GM23338 (cell line): ENCODE results near the gene CHMP6. TPM values are rescaled to one million over a fixed set of nuclear protein-coding genes. Genes with fewer than 3 reads are reported as not detected.

Experiments
- ATAC-seq: fragments of 200-7000 bp; cut with Tn5 transposase; 3 replicates; pipeline ENCODE4 v1.9.1; 2020
- DNase-seq: peaks from one replicate; pipeline ENCODE4 v3.0.0-alpha.2; 2015; ENCODE audit warnings: low spot score
- H2AFZ ChIP-seq: fragments of 200-600 bp; sonication (generic); 2 replicates; pipeline ENCODE4 v1.8.0; 2016; ENCODE audit warnings: antibody characterized with exemption, mild to moderate bottlenecking, moderate library complexity
- H3F3A ChIP-seq: fragments of 200-600 bp; sonication (generic); replicated peaks from 2 replicates; pipeline ENCODE4 v1.8.0; 2017; ENCODE audit warnings: antibody characterized with exemption, mixed run types, low read depth
- H3K27ac ChIP-seq: fragments of 200-600 bp; sonication (generic); 2 replicates; pipeline ENCODE4 v1.6.1; 2016; ENCODE audit warnings: low read depth
- H3K27me3 ChIP-seq: fragments of 200-600 bp; sonication (generic); 2 replicates; pipeline ENCODE4 v1.8.0; 2016; ENCODE audit warnings: mild to moderate bottlenecking, mixed run types, moderate library complexity; ENCODE audit not compliant: insufficient read depth
- H3K36me3 ChIP-seq: fragments of 200-600 bp; sonication (generic); 2 replicates; pipeline ENCODE4 v1.8.0; 2016; ENCODE audit warnings: mild to moderate bottlenecking; ENCODE audit not compliant: insufficient read depth
- H3K4me1 ChIP-seq: fragments of 200-600 bp; sonication (generic); 2 replicates; pipeline ENCODE4 v1.8.0; 2016; ENCODE audit warnings: mild to moderate bottlenecking, moderate library complexity; ENCODE audit not compliant: insufficient read depth
- H3K4me2 ChIP-seq: fragments of 200-600 bp; sonication (generic); 2 replicates; pipeline ENCODE4 v1.7.1; 2017; ENCODE audit warnings: mixed run types
- H3K4me3 ChIP-seq: fragments of 200-600 bp; sonication (generic); 2 replicates; pipeline ENCODE4 v1.6.1; 2016; ENCODE audit warnings: mixed run types
- H3K79me2 ChIP-seq: fragments of 200-600 bp; sonication (generic); replicated peaks from 2 replicates; pipeline ENCODE4 v1.8.0; 2017; ENCODE audit warnings: mild to moderate bottlenecking; ENCODE audit not compliant: insufficient read depth
- H3K9me2 ChIP-seq: fragments of 200-600 bp; sonication (generic); 2 replicates; pipeline ENCODE4 v1.8.0; 2017; ENCODE audit not compliant: insufficient read depth
- H4K20me1 ChIP-seq: fragments of 200-600 bp; sonication (generic); replicated peaks from 2 replicates; pipeline ENCODE4 v1.8.0; 2017; ENCODE audit warnings: mild to moderate bottlenecking; ENCODE audit not compliant: insufficient read depth
- H3K27ac Mint-ChIP-seq: 2 replicates; pipeline ENCODE4 v1.8.0; 2020; ENCODE audit warnings: inconsistent platforms, mild to moderate bottlenecking, moderate library complexity, mixed read lengths
- H3K27me3 Mint-ChIP-seq: 3 replicates; pipeline ENCODE4 v1.8.0; 2022; ENCODE audit warnings: low read depth, mild to moderate bottlenecking, moderate library complexity, mixed read lengths, inconsistent platforms; ENCODE audit not compliant: insufficient read depth, poor library complexity
- H3K36me3 Mint-ChIP-seq: 3 replicates; pipeline ENCODE4 v1.8.0; 2021; ENCODE audit warnings: low read depth, mild to moderate bottlenecking, inconsistent platforms, moderate library complexity, mixed read lengths
- H3K4me1 Mint-ChIP-seq: 3 replicates; pipeline ENCODE4 v1.8.0; 2020; ENCODE audit warnings: mild to moderate bottlenecking, inconsistent platforms, mixed read lengths
- H3K4me3 Mint-ChIP-seq: 3 replicates; pipeline ENCODE4 v1.8.0; 2021; ENCODE audit warnings: moderate library complexity, mild to moderate bottlenecking, inconsistent platforms, mixed read lengths
- H3K9me3 Mint-ChIP-seq: 3 replicates; pipeline ENCODE4 v1.8.0; 2020; ENCODE audit warnings: moderate library complexity, mild to moderate bottlenecking, inconsistent platforms, mixed read lengths
- CREB1 ChIP-seq: fragments of 250-450 bp; sonication (Bioruptor Pico); IDR thresholded peaks from 2 replicates; pipeline ENCODE4 v1.5.0; 2020; ENCODE audit warnings: low read depth, mild to moderate bottlenecking, moderate library complexity
- EZH2 ChIP-seq: fragments of 200-600 bp; sonication (generic); IDR thresholded peaks from one replicate; pipeline ENCODE4 v1.8.0; 2017; ENCODE audit warnings: antibody characterized with exemption, mild to moderate bottlenecking, low read depth; ENCODE audit not compliant: unreplicated experiment
- EZH2phosphoT487 ChIP-seq: fragments of 200-600 bp; sonication (generic); IDR thresholded peaks from one replicate; pipeline ENCODE4 v1.8.1; 2018; ENCODE audit warnings: antibody characterized with exemption; ENCODE audit not compliant: unreplicated experiment
- NANOG ChIP-seq: IDR thresholded peaks from 2 replicates; pipeline ENCODE4 v1.6.1; 2016; ENCODE audit warnings: antibody characterized with exemption, borderline replicate concordance
- REST ChIP-seq: IDR thresholded peaks from one replicate; pipeline ENCODE4 v1.6.1; 2018; ENCODE audit warnings: antibody characterized with exemption; ENCODE audit not compliant: unreplicated experiment
- STAT1 ChIP-seq: IDR thresholded peaks from one replicate; pipeline ENCODE4 v1.6.1; 2016; ENCODE audit warnings: antibody characterized with exemption; ENCODE audit not compliant: unreplicated experiment
- ZNF114 ChIP-seq: fragments of 250-450 bp; sonication (Bioruptor Pico); IDR thresholded peaks from 2 replicates; pipeline ENCODE4 v1.5.0; 2020; ENCODE audit warnings: mild to moderate bottlenecking, moderate library complexity
- polyA plus RNA-seq: library from polyadenylated mRNA; unstranded; fragments of >200 nt; fragmentation: Nextera tagmentation; extraction: Ambion mirVana; gene quantifications from 2 replicates; pipeline ENCODE4 v1.2.1, GENCODE V29; 2016
- total RNA-seq: library from RNA; depleted of rRNA; stranded (reverse); fragments of >200 nt; shearing (Covaris generic); gene quantifications from 2 replicates; pipeline ENCODE4 v1.2.3, GENCODE V29; 2014
- TF ChIP-seq, protein P1 (sequence below): fragments of 250-450 bp; sonication (Bioruptor Pico); IDR thresholded peaks from 2 replicates; pipeline ENCODE4 v1.5.0; 2020; ENCODE audit warnings: mild to moderate bottlenecking, moderate library complexity
- TF ChIP-seq, protein P2 (sequence below), 2 experiments: fragments of 200-600 bp in 1 of 2; sonication (generic) in 1 of 2; conservative IDR thresholded peaks; 2 replicates each; pipeline versions ENCODE4 v1.5.1 to v1.6.1; 2016 to 2017; ENCODE audit warnings: antibody characterized with exemption in 2 of 2, low read depth in 2 of 2, mild to moderate bottlenecking in 2 of 2, moderate library complexity in 1 of 2

The CHMP6 gene
- total and polyA plus RNA-seq, 2 experiments from 2014 or later = 12.3 to 14.0 TPM

DNA sequence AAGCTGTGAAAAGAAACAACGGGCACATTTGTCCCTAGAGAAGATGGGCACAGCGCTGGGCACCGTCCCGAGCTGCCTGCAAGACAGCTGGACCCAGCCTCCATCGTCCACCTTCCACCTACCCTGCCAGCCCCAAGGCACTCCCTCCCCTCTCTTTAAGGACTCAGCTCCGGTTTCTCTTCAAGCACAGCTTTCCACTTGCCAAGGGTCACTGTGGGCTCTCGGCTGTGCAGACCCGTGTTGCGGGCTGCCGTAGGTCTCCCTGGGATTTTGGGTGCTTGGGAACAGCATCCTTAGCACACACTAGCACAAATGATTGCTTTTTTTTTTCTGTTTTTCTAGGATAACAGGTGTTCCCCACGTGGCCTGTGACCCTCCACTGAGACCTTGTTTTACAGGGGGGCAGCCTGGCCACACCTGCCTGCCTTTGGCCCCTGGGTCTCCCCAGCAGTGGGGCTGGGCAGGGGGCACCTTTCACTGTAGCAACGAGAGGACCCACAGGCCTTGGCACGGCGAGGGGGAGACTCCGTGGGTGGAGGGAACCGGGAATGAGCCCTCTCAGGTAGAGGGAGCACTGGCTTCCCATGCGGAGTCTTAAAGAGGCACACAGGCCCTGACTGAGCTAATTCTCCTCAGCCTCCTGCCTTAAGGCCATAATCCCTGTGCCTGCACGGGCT lies 1.4 kb downstream of the CHMP6 start:
- Histone ChIP-seq H3K4me1 (peaks cover 4% of the 10 kb centered on the region; the same call in 1 of the 2 replicates), H3K4me3 (peak overlapping the region; percentile 75), H3K79me2 (no peaks in the 10 kb centered on the region; the same call in 1 of the 2 replicates), H3K4me2 (peak overlapping the region; percentile 87), H3K36me3 (no peaks in the 10 kb centered on the region), H2AFZ (no peak overlapping the region), H3K27me3 (peaks cover 4% of the 10 kb centered on the region; the same call in 1 of the 2 replicates), H3K27ac (no peak overlapping the region), H3F3A (0 out of 2 replicates have a peak, but pooled peaks cover 6% of the 10 kb centered on the region), H3K9me2 (no peaks in the 10 kb centered on the region), H4K20me1 (no peaks in the 10 kb centered on the region)
- DNase-seq = no peak
- 0 out of 3 replicates have a peak, but pooled peaks cover 3% of the 10 kb centered on the region for H3K36me3 Mint-ChIP-seq
- peak overlapping the region; percentile 72 for H3K4me3 Mint-ChIP-seq
- H3K4me1 Mint-ChIP-seq = peaks cover 9% of the 10 kb centered on the region; the same call in 2 of the 3 replicates
- TF ChIP-seq, protein P1, sequence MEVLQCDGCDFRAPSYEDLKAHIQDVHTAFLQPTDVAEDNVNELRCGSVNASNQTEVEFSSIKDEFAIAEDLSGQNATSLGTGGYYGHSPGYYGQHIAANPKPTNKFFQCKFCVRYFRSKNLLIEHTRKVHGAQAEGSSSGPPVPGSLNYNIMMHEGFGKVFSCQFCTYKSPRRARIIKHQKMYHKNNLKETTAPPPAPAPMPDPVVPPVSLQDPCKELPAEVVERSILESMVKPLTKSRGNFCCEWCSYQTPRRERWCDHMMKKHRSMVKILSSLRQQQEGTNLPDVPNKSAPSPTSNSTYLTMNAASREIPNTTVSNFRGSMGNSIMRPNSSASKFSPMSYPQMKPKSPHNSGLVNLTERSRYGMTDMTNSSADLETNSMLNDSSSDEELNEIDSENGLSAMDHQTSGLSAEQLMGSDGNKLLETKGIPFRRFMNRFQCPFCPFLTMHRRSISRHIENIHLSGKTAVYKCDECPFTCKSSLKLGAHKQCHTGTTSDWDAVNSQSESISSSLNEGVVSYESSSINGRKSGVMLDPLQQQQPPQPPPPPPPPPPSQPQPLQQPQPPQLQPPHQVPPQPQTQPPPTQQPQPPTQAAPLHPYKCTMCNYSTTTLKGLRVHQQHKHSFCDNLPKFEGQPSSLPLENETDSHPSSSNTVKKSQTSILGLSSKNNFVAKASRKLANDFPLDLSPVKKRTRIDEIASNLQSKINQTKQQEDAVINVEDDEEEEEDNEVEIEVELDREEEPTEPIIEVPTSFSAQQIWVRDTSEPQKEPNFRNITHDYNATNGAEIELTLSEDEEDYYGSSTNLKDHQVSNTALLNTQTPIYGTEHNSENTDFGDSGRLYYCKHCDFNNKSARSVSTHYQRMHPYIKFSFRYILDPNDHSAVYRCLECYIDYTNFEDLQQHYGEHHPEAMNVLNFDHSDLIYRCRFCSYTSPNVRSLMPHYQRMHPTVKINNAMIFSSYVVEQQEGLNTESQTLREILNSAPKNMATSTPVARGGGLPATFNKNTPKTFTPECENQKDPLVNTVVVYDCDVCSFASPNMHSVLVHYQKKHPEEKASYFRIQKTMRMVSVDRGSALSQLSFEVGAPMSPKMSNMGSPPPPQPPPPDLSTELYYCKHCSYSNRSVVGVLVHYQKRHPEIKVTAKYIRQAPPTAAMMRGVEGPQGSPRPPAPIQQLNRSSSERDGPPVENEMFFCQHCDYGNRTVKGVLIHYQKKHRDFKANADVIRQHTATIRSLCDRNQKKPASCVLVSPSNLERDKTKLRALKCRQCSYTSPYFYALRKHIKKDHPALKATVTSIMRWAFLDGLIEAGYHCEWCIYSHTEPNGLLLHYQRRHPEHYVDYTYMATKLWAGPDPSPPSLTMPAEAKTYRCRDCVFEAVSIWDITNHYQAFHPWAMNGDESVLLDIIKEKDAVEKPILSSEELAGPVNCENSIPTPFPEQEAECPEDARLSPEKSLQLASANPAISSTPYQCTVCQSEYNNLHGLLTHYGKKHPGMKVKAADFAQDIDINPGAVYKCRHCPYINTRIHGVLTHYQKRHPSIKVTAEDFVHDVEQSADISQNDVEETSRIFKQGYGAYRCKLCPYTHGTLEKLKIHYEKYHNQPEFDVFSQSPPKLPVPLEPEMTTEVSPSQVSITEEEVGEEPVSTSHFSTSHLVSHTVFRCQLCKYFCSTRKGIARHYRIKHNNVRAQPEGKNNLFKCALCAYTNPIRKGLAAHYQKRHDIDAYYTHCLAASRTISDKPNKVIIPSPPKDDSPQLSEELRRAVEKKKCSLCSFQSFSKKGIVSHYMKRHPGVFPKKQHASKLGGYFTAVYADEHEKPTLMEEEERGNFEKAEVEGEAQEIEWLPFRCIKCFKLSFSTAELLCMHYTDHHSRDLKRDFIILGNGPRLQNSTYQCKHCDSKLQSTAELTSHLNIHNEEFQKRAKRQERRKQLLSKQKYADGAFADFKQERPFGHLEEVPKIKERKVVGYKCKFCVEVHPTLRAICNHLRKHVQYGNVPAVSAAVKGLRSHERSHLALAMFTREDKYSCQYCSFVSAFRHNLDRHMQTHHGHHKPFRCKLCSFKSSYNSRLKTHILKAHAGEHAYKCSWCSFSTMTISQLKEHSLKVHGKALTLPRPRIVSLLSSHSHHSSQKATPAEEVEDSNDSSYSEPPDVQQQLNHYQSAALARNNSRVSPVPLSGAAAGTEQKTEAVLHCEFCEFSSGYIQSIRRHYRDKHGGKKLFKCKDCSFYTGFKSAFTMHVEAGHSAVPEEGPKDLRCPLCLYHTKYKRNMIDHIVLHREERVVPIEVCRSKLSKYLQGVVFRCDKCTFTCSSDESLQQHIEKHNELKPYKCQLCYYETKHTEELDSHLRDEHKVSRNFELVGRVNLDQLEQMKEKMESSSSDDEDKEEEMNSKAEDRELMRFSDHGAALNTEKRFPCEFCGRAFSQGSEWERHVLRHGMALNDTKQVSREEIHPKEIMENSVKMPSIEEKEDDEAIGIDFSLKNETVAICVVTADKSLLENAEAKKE = no peak
- TF ChIP-seq STAT1 (no peak), EZH2 (no peak), EZH2phosphoT487 (no peak)
- H3K9me3 Mint-ChIP-seq = no peaks in the 10 kb centered on the region
- H3K27ac Mint-ChIP-seq = no peak overlapping the region
- no peak for ATAC-seq
- H3K27me3 Mint-ChIP-seq = peaks cover 7% of the 10 kb centered on the region

DNA sequence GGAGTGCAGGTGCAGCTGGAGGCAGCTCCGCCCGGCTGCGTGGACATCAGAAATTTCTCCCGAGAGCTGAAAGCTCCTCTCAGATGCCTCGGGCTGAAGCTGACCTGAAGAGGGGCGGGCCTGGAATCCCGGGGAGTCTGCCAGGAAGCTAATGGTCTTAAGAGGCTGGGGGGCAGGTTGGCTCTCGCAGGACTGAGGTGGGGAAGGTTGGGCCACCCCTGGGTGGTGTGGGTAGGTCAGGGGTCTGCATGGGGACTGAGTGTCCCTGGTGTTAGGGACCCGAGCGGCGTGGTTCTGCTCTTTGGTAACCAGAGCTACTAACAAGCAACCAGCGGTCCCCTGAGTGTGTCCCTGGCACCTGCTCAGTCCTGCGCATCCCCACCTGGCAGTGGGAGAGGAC lies 3.5 kb downstream of the CHMP6 start:
- Histone ChIP-seq H3K27me3 (peaks cover 4% of the 10 kb centered on the region; the same call in 1 of the 2 replicates), H2AFZ (no peak overlapping the region), H4K20me1 (no peaks in the 10 kb centered on the region), H3K36me3 (no peaks in the 10 kb centered on the region), H3K4me3 (no peak overlapping the region), H3K4me1 (peaks cover 4% of the 10 kb centered on the region; the same call in 1 of the 2 replicates), H3F3A (0 out of 2 replicates have a peak, but pooled peaks cover 6% of the 10 kb centered on the region), H3K79me2 (no peaks in the 10 kb centered on the region; the same call in 1 of the 2 replicates), H3K4me2 (no peak overlapping the region), H3K9me2 (no peaks in the 10 kb centered on the region), H3K27ac (no peak overlapping the region)
- Mint-ChIP-seq H3K36me3 (peaks cover 8% of the 10 kb centered on the region; the same call in 1 of the 3 replicates), H3K9me3 (no peaks in the 10 kb centered on the region), H3K27ac (no peak overlapping the region), H3K4me3 (no peak overlapping the region), H3K4me1 (peaks cover 6% of the 10 kb centered on the region; the same call in 1 of the 3 replicates), H3K27me3 (peaks cover 7% of the 10 kb centered on the region)
- DNase-seq (no peak), ATAC-seq (no peak)
- TF ChIP-seq ZNF114 (CRISPR knock-in tag) (no peak), REST (no peak), CREB1 (no peak), EZH2phosphoT487 (no peak), NANOG (no peak)
- TF ChIP-seq, protein P2, sequence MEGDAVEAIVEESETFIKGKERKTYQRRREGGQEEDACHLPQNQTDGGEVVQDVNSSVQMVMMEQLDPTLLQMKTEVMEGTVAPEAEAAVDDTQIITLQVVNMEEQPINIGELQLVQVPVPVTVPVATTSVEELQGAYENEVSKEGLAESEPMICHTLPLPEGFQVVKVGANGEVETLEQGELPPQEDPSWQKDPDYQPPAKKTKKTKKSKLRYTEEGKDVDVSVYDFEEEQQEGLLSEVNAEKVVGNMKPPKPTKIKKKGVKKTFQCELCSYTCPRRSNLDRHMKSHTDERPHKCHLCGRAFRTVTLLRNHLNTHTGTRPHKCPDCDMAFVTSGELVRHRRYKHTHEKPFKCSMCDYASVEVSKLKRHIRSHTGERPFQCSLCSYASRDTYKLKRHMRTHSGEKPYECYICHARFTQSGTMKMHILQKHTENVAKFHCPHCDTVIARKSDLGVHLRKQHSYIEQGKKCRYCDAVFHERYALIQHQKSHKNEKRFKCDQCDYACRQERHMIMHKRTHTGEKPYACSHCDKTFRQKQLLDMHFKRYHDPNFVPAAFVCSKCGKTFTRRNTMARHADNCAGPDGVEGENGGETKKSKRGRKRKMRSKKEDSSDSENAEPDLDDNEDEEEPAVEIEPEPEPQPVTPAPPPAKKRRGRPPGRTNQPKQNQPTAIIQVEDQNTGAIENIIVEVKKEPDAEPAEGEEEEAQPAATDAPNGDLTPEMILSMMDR (conservative IDR thresholded peaks at IDR 0.05; ENCODE audit: low read depth in 2 of 2) = no peak
